ENCODE measurements around the gene CD8B2. TPM values are rescaled to one million over a fixed set of nuclear protein-coding genes. Genes with fewer than 3 reads are reported as not detected.

CD8B2 gene
- total RNA-seq, 2 experiments from 2014 or later = not detected

GRCh38 chr2:106547164-106547903 is 60.2 kb downstream of the CD8B2 start:
- H3K27ac ChIP-seq (ENCODE audit: low read depth, low read length, poor library complexity, severe bottlenecking) = no peak overlapping the region
- H3K4me2 ChIP-seq (ENCODE audit: low read length) = no peak overlapping the region
- no peaks in the 10 kb centered on the region for H3K9me3 ChIP-seq (ENCODE audit: low read length)
- H3K79me2 ChIP-seq (ENCODE audit: insufficient read depth, low read depth, low read length) = no peaks in the 10 kb centered on the region
- H4K20me1 ChIP-seq (ENCODE audit: insufficient read depth, low read length) = no peaks in the 10 kb centered on the region
- intact Hi-C loops (cut with micrococcal nuclease; ENCODE audit: unreplicated experiment) = loop anchor here (10.0 kb wide), 1 partner anchor 623 kb away; no protein-coding TSS in a partner anchor
- H2AFZ ChIP-seq (ENCODE audit: low read length) = no peak overlapping the region
- BruUV-seq (replicated peaks) = no TSS peak
- POLR2A ChIA-PET = no interaction called here
- no peak overlapping the region for H3K4me3 ChIP-seq (ENCODE audit: low read depth, low read length, poor library complexity, severe bottlenecking)
- DNase-seq (ENCODE audit: low spot score) = no peak
- H3K4me1 ChIP-seq (ENCODE audit: insufficient read depth, low read length, poor library complexity, severe bottlenecking) = no peaks in the 10 kb centered on the region
- no peaks in the 10 kb centered on the region for H3K36me3 ChIP-seq (ENCODE audit: insufficient read depth, low read length)
- CTCF ChIA-PET (ENCODE audit: unreplicated experiment) = no interaction called here
- no peak for TF ChIP-seq EZH2phosphoT487 (IDR thresholded peaks at IDR 0.05; ENCODE audit: borderline replicate concordance, low read depth, low read length)
- TF ChIP-seq, protein P1, sequence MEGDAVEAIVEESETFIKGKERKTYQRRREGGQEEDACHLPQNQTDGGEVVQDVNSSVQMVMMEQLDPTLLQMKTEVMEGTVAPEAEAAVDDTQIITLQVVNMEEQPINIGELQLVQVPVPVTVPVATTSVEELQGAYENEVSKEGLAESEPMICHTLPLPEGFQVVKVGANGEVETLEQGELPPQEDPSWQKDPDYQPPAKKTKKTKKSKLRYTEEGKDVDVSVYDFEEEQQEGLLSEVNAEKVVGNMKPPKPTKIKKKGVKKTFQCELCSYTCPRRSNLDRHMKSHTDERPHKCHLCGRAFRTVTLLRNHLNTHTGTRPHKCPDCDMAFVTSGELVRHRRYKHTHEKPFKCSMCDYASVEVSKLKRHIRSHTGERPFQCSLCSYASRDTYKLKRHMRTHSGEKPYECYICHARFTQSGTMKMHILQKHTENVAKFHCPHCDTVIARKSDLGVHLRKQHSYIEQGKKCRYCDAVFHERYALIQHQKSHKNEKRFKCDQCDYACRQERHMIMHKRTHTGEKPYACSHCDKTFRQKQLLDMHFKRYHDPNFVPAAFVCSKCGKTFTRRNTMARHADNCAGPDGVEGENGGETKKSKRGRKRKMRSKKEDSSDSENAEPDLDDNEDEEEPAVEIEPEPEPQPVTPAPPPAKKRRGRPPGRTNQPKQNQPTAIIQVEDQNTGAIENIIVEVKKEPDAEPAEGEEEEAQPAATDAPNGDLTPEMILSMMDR (conservative IDR thresholded peaks at IDR 0.05; ENCODE audit: low read length) = no peak
- no peaks in the 10 kb centered on the region for H3K9me2 ChIP-seq (ENCODE audit: insufficient read depth, low read length)

DNA sequence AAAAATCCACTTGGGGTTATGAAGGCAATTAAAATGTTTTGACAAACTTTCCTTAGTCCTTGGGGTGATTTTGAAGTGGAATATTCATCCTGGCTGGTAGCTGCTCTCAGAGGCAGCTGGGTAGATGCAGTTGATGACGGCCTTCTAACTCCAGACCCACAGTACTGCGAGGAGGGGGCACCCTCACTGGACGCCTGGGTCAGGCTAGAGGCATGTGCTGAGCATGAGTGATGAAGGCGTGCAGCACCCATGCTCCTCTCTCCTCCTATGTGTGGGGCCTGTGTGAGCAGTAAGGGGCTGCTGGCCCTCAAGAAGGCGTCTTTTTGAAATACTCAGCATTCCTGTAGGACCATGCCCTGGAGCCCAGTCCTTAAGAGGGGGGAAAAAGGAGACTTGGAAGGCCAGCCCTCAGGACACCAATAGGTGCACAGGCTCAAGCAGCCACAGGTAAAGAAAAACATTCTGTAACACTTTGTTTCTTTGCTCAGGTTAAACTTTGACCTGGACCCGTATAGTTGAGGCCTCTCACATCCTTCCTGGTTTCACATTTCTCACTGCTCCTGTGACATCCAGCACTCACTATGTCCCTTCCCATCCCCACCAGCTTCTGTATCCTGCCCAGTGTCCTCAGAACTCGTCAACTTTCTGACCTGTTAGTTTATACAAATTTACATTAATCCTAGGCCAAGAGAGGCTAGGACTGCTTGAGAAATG is 64.4 kb downstream of the CD8B2 start:
- H2AFZ ChIP-seq (ENCODE audit: low read length) = no peak overlapping the region
- no TSS peak for BruUV-seq (replicated peaks)
- CTCF ChIA-PET (ENCODE audit: unreplicated experiment) = no interaction called here
- no peak overlapping the region for H3K27ac ChIP-seq (ENCODE audit: low read depth, low read length, poor library complexity, severe bottlenecking)
- no peaks in the 10 kb centered on the region for H3K79me2 ChIP-seq (ENCODE audit: insufficient read depth, low read depth, low read length)
- no peaks in the 10 kb centered on the region for H4K20me1 ChIP-seq (ENCODE audit: insufficient read depth, low read length)
- no peak overlapping the region for H3K4me2 ChIP-seq (ENCODE audit: low read length)
- intact Hi-C loops (cut with micrococcal nuclease; ENCODE audit: unreplicated experiment) = no loop called here
- POLR2A ChIA-PET = no interaction called here
- no peaks in the 10 kb centered on the region for H3K4me1 ChIP-seq (ENCODE audit: insufficient read depth, low read length, poor library complexity, severe bottlenecking)
- H3K36me3 ChIP-seq (ENCODE audit: insufficient read depth, low read length) = no peaks in the 10 kb centered on the region
- H3K9me3 ChIP-seq (ENCODE audit: low read length) = no peaks in the 10 kb centered on the region
- DNase-seq (ENCODE audit: low spot score) = no peak
- no peaks in the 10 kb centered on the region for H3K9me2 ChIP-seq (ENCODE audit: insufficient read depth, low read length)
- no peak for TF ChIP-seq EZH2phosphoT487 (IDR thresholded peaks at IDR 0.05; ENCODE audit: borderline replicate concordance, low read depth, low read length)
- TF ChIP-seq, protein P1 (conservative IDR thresholded peaks at IDR 0.05; ENCODE audit: low read length) = no peak
- no peak overlapping the region for H3K4me3 ChIP-seq (ENCODE audit: low read depth, low read length, poor library complexity, severe bottlenecking)

DNA sequence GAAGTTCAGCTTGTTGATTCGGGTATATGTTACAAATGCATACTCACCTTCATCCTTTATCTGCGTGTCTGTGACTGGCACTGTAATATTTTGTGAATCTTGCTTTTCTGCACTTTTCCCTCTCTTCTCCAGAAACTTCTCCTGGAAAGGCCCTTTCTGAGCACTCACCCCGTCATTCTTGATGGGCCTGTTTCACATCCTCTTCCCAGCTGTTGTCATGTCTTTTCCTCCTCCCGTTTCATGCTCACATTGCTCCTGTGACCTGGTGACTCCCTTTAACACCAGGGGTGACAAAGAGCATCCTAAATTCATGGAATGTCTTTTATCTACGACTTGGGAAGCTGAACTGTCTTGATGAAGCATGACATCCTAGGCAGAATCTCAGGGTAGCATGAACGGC is 65.8 kb downstream of the CD8B2 start:
- H3K79me2 ChIP-seq (ENCODE audit: insufficient read depth, low read depth, low read length) = no peaks in the 10 kb centered on the region
- no peaks in the 10 kb centered on the region for H3K9me3 ChIP-seq (ENCODE audit: low read length)
- ChIA-PET CTCF (ENCODE audit: unreplicated experiment) (no interaction called here), POLR2A (no interaction called here)
- H4K20me1 ChIP-seq (ENCODE audit: insufficient read depth, low read length) = no peaks in the 10 kb centered on the region
- TF ChIP-seq, protein P1 (conservative IDR thresholded peaks at IDR 0.05; ENCODE audit: low read length) = no peak
- TF ChIP-seq EZH2phosphoT487 (IDR thresholded peaks at IDR 0.05; ENCODE audit: borderline replicate concordance, low read depth, low read length) = no peak
- no peak overlapping the region for H3K4me2 ChIP-seq (ENCODE audit: low read length)
- BruUV-seq (replicated peaks) = no TSS peak
- H3K4me1 ChIP-seq (ENCODE audit: insufficient read depth, low read length, poor library complexity, severe bottlenecking) = no peaks in the 10 kb centered on the region
- no peak overlapping the region for H3K27ac ChIP-seq (ENCODE audit: low read depth, low read length, poor library complexity, severe bottlenecking)
- H3K36me3 ChIP-seq (ENCODE audit: insufficient read depth, low read length) = no peaks in the 10 kb centered on the region
- no peak for DNase-seq (ENCODE audit: low spot score)
- intact Hi-C loops (cut with micrococcal nuclease; ENCODE audit: unreplicated experiment) = no loop called here
- H2AFZ ChIP-seq (ENCODE audit: low read length) = no peak overlapping the region
- no peaks in the 10 kb centered on the region for H3K9me2 ChIP-seq (ENCODE audit: insufficient read depth, low read length)
- no peak overlapping the region for H3K4me3 ChIP-seq (ENCODE audit: low read depth, low read length, poor library complexity, severe bottlenecking)
